Esophagus (tissue), 2 donors: ENCODE measurements around the gene SLC9A8. TPM values are rescaled to one million over a fixed set of nuclear protein-coding genes. Genes with fewer than 3 reads are reported as not detected.

Experiments
- H3K27ac ChIP-seq, 2 donors: one replicate each; pipeline ENCODE4 v1.5.1; 2013; ENCODE audit warnings: low read depth in 2 of 2, mild to moderate bottlenecking in 2 of 2, inconsistent platforms in 1 of 2, low read length in 1 of 2, moderate library complexity in 1 of 2
- H3K27me3 ChIP-seq, 2 donors: one replicate each; pipeline ENCODE4 v1.6.1; 2013; ENCODE audit warnings: low read length in 2 of 2, control low read depth in 1 of 2, mild to moderate bottlenecking in 1 of 2; ENCODE audit not compliant: insufficient read depth in 2 of 2, control insufficient read depth in 1 of 2
- H3K36me3 ChIP-seq, 2 donors: one replicate each; pipeline ENCODE4 v1.6.1; 2013; ENCODE audit warnings: low read length in 1 of 2; ENCODE audit not compliant: control insufficient read depth in 2 of 2, insufficient read depth in 2 of 2
- H3K4me1 ChIP-seq, 2 donors: one replicate each; pipeline ENCODE4 v1.6.1; 2013; ENCODE audit warnings: low read length in 1 of 2; ENCODE audit not compliant: control insufficient read depth in 2 of 2, insufficient read depth in 2 of 2
- H3K4me3 ChIP-seq, 2 donors: one replicate each; pipeline ENCODE4 v1.5.1; 2013; ENCODE audit warnings: low read length in 2 of 2, mild to moderate bottlenecking in 2 of 2, low read depth in 1 of 2, moderate library complexity in 1 of 2
- H3K9me3 ChIP-seq, 2 donors: one replicate each; pipeline ENCODE4 v1.6.1; 2013; ENCODE audit warnings: mild to moderate bottlenecking in 2 of 2, low read depth in 1 of 2, low read length in 1 of 2, moderate library complexity in 1 of 2; ENCODE audit not compliant: control insufficient read depth in 2 of 2, insufficient read depth in 1 of 2
- WGBS, 2 donors: extraction: QIAGEN DNeasy Blood & Tissue Kit; methylation state at CpG; one replicate each; pipeline ENCODE4 v1.1.7; 2013; 5-methylcytosine and 5-hydroxymethylcytosine counted together
- polyA plus RNA-seq, 2 donors: library from polyadenylated mRNA; stranded (reverse); fragments of 200-250 nt; gene quantifications; one replicate each; pipeline ENCODE4 v1.2.3, GENCODE V29; 2013
- donor health status: healthy with polysubstance abuse.
- donor health status: Bipolar disorder and iron deficiency.

Gene SLC9A8
- polyA plus RNA-seq, 2 donors: 11.5 to 16.6 TPM

DNA sequence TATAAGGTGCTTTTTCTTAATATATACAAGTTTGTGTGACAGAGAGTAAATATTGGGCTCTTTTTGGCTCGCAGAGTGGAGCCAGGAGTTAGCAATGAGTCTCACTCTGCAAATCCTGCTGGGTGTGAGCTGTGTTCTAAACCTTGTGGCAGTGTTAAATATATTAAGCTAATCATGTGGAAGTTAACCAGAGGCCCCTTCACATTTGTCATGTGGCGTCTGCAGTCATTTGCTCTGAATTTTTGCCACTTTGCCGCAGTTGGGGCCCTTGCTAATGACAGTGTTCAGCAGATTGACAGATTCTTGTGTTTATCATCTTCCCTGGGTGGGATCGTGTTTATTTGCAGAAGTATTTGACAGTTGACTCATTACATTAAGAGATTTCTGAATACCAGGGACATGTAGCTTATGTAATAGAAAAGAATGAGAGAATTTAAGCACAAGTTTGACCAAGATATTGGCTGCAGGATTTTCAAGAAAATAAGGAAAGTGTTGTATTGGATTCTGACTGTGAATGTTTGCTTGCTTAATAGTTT, 64.8 kb downstream of the SLC9A8 start:
- Histone ChIP-seq H3K27ac (no peak overlapping the region), H3K4me1 (no peaks in the 10 kb centered on the region), H3K4me3 (no peak overlapping the region), H3K27me3 (no peaks in the 10 kb centered on the region), H3K36me3 (peaks cover 3 to 20% of the 10 kb centered on the region in 2 donors), H3K9me3 (no peaks in the 10 kb centered on the region)
- 66 to 77% methylated on average over 4 of the region's 4 CpGs for WGBS, 2 donors

GRCh38 chr20:49878977-49879376, 66.3 kb downstream of the SLC9A8 start:
- Histone ChIP-seq H3K4me3 (no peak overlapping the region), H3K4me1 (no peaks in the 10 kb centered on the region), H3K36me3 (peaks cover 10 to 35% of the 10 kb centered on the region in 2 donors), H3K27ac (no peak overlapping the region), H3K27me3 (no peaks in the 10 kb centered on the region), H3K9me3 (no peaks in the 10 kb centered on the region)
- 90 to 100% methylated on average over 1 of the region's 1 CpG for WGBS, 2 donors

DNA sequence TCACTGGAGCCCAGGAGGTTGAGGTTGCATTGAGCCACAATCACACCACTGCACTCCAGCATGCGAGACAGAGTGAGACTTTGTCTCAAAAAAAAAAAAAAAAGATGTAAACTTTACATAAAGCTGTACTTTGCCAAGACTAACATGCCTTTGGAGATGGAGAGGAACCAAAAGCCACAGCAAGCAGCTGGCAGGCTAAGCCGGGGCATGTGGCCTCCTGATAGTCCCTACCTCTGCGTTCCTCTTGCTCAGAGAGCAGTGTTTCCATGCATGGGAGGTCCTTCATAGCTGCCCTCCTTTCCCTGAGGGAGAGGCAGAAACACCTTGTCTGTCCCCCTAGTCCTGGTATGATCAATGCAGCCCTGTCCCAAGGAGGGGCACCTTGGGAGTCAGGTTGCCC, 67.5 kb downstream of the SLC9A8 start:
- Histone ChIP-seq H3K36me3 (peaks cover 11 to 45% of the 10 kb centered on the region in 2 donors), H3K9me3 (no peaks in the 10 kb centered on the region), H3K4me1 (no peaks in the 10 kb centered on the region), H3K4me3 (no peak overlapping the region), H3K27ac (no peak overlapping the region), H3K27me3 (no peaks in the 10 kb centered on the region)
- WGBS, 2 donors: 39 to 53% methylated on average over 3 of the region's 3 CpGs

DNA sequence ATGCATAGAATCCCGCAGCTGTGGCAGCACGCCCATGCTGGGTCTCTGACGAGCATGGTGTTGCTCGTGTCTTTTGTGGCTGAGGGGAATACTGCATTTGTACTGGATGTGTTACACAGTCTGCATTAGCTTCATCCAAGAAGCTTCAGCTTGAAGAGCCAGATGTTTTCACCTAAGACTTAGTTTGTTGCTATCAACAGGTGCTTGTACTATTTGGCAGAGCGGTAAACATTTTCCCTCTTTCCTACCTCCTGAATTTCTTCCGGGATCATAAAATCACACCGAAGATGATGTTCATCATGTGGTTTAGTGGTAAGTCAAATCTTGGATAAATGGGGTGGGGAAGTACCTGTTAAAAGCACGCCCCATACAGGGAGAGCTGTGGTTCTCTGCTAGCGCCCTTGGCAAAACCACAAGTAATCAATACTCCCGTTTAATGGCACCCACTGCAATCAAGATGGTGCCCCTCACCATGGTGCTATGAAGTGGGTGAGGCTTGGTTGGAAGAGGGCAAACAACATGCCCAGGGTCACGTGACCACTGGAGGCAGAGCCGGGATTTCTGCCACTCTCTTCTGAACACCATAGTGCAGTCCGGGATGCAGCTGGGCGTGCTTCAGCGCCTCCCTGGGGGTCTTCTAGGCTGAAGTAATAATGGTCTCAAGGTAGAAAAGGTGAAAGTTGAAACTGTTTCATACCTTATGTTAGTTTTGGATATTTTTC, 68.3 kb downstream of the SLC9A8 start:
- Histone ChIP-seq H3K27me3 (no peaks in the 10 kb centered on the region), H3K4me1 (no peaks in the 10 kb centered on the region), H3K36me3 (peaks cover 17 to 43% of the 10 kb centered on the region in 2 donors), H3K9me3 (no peaks in the 10 kb centered on the region), H3K4me3 (no peak overlapping the region), H3K27ac (no peak overlapping the region)
- 82 to 87% methylated on average over 15 of the region's 15 CpGs for WGBS, 2 donors

DNA sequence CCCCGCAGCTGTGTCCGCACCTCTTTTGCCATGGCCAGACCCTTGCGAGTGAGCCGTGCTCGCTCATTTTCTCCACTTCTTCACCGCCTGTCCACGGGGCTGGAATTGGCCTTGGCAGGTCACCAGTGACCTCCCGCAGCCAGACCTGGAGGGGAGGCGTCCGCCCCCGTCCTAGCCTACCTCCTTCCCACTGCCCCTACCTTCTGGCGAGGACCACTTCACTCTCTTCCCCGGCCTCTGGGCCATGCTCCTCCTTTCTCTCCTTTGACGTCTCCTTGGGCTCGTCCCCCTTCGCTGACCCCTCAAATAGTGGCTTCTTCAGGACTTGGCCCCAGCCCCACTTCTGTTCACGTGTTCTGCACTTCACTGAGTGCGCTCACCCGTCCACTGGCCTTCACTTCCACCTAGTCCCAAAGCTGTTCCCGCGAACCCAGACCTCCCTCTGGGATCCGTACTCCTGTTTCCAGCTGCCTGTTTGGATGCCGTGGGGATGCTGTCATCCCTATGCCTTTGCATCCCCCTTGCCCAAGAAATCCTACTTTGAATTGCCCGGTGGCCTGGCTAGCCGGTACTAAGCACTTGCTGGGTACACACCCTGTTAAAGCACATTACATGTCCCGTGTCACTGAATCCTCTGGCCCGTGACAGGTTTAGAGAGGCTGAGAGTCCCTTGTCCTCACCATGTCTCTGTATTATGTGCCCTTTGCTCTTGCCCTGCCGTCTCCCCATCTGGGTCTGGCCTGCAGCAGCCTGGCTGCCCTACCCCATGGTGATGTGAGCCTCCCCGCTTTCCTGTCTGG, 69.7 kb downstream of the SLC9A8 start:
- Histone ChIP-seq H3K27ac (no peak overlapping the region), H3K9me3 (no peaks in the 10 kb centered on the region), H3K36me3 (peaks cover 17 to 51% of the 10 kb centered on the region in 2 donors), H3K4me1 (no peaks in the 10 kb centered on the region), H3K4me3 (no peak overlapping the region), H3K27me3 (no peaks in the 10 kb centered on the region)
- WGBS, 2 donors: 89 to 92% methylated on average over 29 of the region's 29 CpGs

- 95 to 96% methylated on average over 10 of the region's 10 CpGs for WGBS, 2 donors
- peaks cover 0 to 3% of the 10 kb centered on the region in 2 donors for H3K4me1 ChIP-seq
- H3K9me3 ChIP-seq: no peaks in the 10 kb centered on the region
- peaks cover 23 to 60% of the 10 kb centered on the region in 2 donors for H3K36me3 ChIP-seq
- H3K27me3 ChIP-seq: no peaks in the 10 kb centered on the region
- no peak overlapping the region for H3K27ac ChIP-seq
- H3K4me3 ChIP-seq: no peak overlapping the region
Observed at GRCh38 chr20:49883246-49883802, 70.7 kb downstream of the SLC9A8 start.

- Histone ChIP-seq H3K4me3 (no peak overlapping the region), H3K27me3 (no peaks in the 10 kb centered on the region), H3K4me1 (peaks cover 0 to 6% of the 10 kb centered on the region in 2 donors), H3K9me3 (no peaks in the 10 kb centered on the region), H3K27ac (no peak overlapping the region), H3K36me3 (peaks cover 23 to 62% of the 10 kb centered on the region in 2 donors)
- WGBS, 2 donors: 90 to 93% methylated on average over 16 of the region's 16 CpGs
Observed at GRCh38 chr20:49885558-49886332, 73.1 kb downstream of the SLC9A8 start.

GRCh38 chr20:49886571-49887213, 74.1 kb downstream of the SLC9A8 start:
- WGBS, 2 donors: 74 to 81% methylated on average over 30 of the region's 30 CpGs
- Histone ChIP-seq H3K27me3 (no peaks in the 10 kb centered on the region), H3K9me3 (no peaks in the 10 kb centered on the region), H3K36me3 (peaks cover 20 to 58% of the 10 kb centered on the region in 2 donors), H3K4me1 (peaks cover 3 to 6% of the 10 kb centered on the region in 2 donors), H3K27ac (peak overlapping the region in 1 of 2 donors; percentile 45), H3K4me3 (no peak overlapping the region)
